Gastrocnemius medialis (tissue), 4 donors: Measurements from ENCODE around the gene PHKB. TPM values are rescaled to one million over a fixed set of nuclear protein-coding genes. Genes with fewer than 3 reads are reported as not detected.

Experiments used
- ATAC-seq, 2 donors: fragments of 150-250 bp; one replicate each; pipeline ENCODE4 v1.9.1; 2016
- DNase-seq, 2 donors: peaks; one replicate each; pipeline ENCODE4 v3.0.0-alpha.2; 2019
- H3K27ac ChIP-seq, 4 donors: fragments of 200-600 bp; sonication (generic); 1 replicate in 1 of 4; 2 replicates in 3 of 4; pipeline ENCODE4 v1.5.1; 2016 to 2018; ENCODE audit warnings: mild to moderate bottlenecking in 2 of 4, moderate library complexity in 1 of 4
- H3K27me3 ChIP-seq, 3 donors: fragments of 200-600 bp; sonication (generic) in 2 of 3; 1 replicate in 1 of 3; 2 replicates in 2 of 3; pipeline versions ENCODE4 v1.5.1 to v1.6.0; 2016 to 2019; ENCODE audit warnings: mild to moderate bottlenecking in 1 of 3, moderate library complexity in 1 of 3
- H3K36me3 ChIP-seq, 2 donors: fragments of 200-600 bp; sonication (generic) in 1 of 2; one replicate each; pipeline ENCODE4 v1.5.1; 2017 to 2018
- H3K4me1 ChIP-seq, 2 donors: fragments of 200-600 bp; sonication (generic) in 1 of 2; one replicate each; pipeline ENCODE4 v1.5.1; 2016 to 2017; ENCODE audit warnings: mild to moderate bottlenecking in 2 of 2
- H3K4me3 ChIP-seq, 4 donors: fragments of 200-600 bp; sonication (generic) in 3 of 4; 1 replicate in 1 of 4; 2 replicates in 3 of 4; pipeline ENCODE4 v1.5.1; 2016 to 2019; ENCODE audit warnings: mild to moderate bottlenecking in 2 of 4
- H3K9me3 ChIP-seq, 3 donors: fragments of 200-600 bp; sonication (generic) in 2 of 3; 1 replicate in 1 of 3; 2 replicates in 2 of 3; pipeline ENCODE4 v1.5.1; 2016 to 2019
- POLR2A ChIP-seq, 2 donors: fragments of 450-650 bp; IDR thresholded peaks; one replicate each; pipeline ENCODE4 v1.6.1; 2017; ENCODE audit warnings: antibody characterized with exemption in 2 of 2, mild to moderate bottlenecking in 2 of 2, moderate library complexity in 2 of 2
- in situ Hi-C, 4 donors: fragments of 200-750 bp; cut with MboI; loops; one replicate each; pipeline versions ENCODE4 v1.15.0 to v1.8.0; 2017; ENCODE audit warnings: low sequenced_read_pairs in 4 of 4
- intact Hi-C: fragments of 100-400 bp; cut with DNase I; formaldehyde crosslinking; loops from one replicate; pipeline ENCODE4 v1.15.1; 2023; ENCODE audit warnings: low total_unique reads
- total RNA-seq, 4 donors: library from RNA; depleted of rRNA; stranded (reverse); fragments of >200 nt; gene quantifications; one replicate each; pipeline versions ENCODE4 v1.1.0 to v1.2.3, GENCODE V29; 2016
- TF ChIP-seq, protein P1 (sequence below), 5 experiments: fragments of 450-650 bp in 3 of 5; fragments of 200-600 bp in 2 of 5; sonication (generic) in 2 of 5; IDR thresholded peaks in 4 of 5; conservative IDR thresholded peaks in 1 of 5; 1 replicate in 4 of 5; 2 replicates in 1 of 5; pipeline ENCODE4 v1.5.1; 2016 to 2019; ENCODE audit warnings: antibody characterized with exemption in 5 of 5, mild to moderate bottlenecking in 3 of 5, moderate library complexity in 3 of 5

Gene PHKB
- total RNA-seq, 4 donors from 2014 or later = 61.0 to 91.6 (median 79.8) TPM

DNA sequence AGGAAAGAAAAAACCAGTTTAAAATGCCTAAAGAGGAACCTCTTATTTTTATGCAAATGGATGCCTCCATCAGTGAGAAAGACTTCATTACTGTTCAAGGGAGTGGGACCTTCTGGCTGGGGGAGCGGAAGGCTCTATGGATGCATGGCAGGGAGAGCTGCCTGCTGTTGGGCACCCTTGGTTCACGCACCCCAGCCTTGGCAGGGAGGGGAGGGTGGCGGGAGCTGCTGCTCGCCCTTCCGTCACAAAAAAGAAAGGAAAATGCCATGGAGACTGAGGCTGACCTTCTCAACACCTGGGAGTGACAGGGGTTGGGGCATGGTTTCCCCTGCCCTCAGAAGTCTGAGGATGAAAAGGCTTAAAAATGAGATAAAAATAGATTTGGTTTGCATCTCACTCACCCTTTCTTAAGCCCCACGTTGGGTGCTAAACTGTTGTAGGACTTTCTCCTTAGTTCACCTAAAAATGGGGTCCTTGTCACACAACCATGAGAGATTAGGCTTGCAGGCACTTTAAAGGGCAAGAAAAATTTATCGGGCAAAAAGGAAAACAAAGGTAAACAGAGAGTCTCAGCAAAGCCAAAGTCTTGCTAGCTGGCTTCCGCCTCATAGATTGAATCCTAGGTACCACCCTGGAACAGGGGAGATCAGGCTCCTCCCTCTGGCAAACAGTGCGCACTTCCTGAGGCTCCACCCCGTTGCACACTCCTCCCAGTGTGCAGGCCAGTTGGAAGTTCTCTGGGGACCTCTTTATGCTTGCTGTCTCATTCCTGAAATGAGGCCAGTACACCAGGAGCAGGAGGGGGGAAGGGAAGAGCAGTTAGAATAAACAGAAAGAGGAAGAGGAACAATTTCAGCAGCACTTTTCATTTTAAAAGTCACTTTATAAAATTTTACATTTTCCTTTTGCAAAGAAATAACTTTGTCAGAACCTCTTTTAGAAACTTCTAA is 31.6 kb downstream of the PHKB start:
- H3K4me1 ChIP-seq = peaks cover 25 to 33% of the 10 kb centered on the region in 2 donors
- peaks cover 0 to 22% (median 5%) of the 10 kb centered on the region in 3 donors for H3K9me3 ChIP-seq
- H3K27me3 ChIP-seq = no peaks in the 10 kb centered on the region
- intact Hi-C loops (loop anchor here (10.0 kb wide), 1 partner anchor 152 kb away; no protein-coding TSS in a partner anchor), in situ Hi-C loops (no loop called here)
- peak overlapping the region; percentile 70 to 83 (median 74) for H3K27ac ChIP-seq
- H3K36me3 ChIP-seq = peaks cover 0 to 12% of the 10 kb centered on the region in 2 donors
- DNase-seq (peak; percentile 68 to 88), ATAC-seq (peak; percentile 97 to 100)
- TF ChIP-seq, protein P1, sequence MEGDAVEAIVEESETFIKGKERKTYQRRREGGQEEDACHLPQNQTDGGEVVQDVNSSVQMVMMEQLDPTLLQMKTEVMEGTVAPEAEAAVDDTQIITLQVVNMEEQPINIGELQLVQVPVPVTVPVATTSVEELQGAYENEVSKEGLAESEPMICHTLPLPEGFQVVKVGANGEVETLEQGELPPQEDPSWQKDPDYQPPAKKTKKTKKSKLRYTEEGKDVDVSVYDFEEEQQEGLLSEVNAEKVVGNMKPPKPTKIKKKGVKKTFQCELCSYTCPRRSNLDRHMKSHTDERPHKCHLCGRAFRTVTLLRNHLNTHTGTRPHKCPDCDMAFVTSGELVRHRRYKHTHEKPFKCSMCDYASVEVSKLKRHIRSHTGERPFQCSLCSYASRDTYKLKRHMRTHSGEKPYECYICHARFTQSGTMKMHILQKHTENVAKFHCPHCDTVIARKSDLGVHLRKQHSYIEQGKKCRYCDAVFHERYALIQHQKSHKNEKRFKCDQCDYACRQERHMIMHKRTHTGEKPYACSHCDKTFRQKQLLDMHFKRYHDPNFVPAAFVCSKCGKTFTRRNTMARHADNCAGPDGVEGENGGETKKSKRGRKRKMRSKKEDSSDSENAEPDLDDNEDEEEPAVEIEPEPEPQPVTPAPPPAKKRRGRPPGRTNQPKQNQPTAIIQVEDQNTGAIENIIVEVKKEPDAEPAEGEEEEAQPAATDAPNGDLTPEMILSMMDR (IDR thresholded peaks at IDR 0.05 in 4 of 5, conservative IDR thresholded peaks at IDR 0.05 in 1 of 5) = no peak
- peak; percentile 27 to 41 for TF ChIP-seq POLR2A (IDR thresholded peaks at IDR 0.05)
- H3K4me3 ChIP-seq = peak overlapping the region; percentile 6 to 28 (median 14)

DNA sequence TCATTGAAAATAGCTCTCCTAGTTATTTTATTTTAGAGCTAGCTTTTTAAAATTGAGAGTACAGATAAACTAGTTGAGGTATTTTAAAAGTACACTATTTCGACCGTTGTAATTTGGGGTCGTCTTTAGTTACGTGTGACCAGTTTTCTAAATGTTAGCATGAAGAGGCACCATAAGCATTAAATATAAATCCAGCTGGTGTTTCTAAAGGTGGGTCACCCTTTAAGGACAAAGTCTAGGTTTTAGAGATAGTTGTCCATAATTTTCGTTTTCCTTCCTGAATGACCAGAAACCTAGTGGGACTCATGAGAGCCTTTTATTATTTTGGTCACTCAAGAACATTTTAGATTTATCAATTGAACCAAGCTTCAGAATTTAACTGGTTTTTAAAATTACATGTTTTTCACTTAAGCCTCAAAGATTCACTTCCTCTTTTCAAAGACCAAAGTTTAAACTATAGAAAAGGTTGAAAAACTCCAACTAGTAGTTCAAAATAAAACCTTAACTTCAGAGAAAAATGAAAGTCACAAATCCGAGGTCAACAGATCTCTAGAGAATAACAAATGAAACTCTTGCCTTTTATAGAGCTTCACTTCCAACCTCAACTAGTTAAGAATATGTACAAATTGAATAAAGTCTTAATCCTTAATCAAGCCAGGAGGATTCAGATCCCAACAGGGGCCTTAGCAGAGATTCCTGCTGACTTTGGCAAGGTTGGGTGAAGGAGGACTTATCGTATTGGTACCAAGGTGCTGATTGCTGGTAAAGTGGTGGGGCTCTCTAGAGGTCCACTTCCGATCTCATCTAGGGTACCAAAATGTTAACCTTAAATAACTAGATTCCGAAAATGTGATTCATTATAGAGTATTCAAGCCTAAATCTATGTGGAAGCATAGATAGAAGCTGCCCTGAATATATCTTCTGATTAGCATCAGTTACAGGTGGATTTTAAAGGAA is 32.5 kb downstream of the PHKB start:
- intact Hi-C loops = loop anchor here (10.0 kb wide), 1 partner anchor 151 kb away; no protein-coding TSS in a partner anchor
- H3K36me3 ChIP-seq = peaks cover 0 to 18% of the 10 kb centered on the region in 2 donors
- in situ Hi-C loops = no loop called here
- DNase-seq (no peak), ATAC-seq (no peak)
- peaks cover 0 to 22% (median 5%) of the 10 kb centered on the region in 3 donors for H3K9me3 ChIP-seq
- no peaks in the 10 kb centered on the region for H3K27me3 ChIP-seq
- peak overlapping the region; percentile 6 to 28 (median 14) for H3K4me3 ChIP-seq
- TF ChIP-seq, protein P1 (IDR thresholded peaks at IDR 0.05 in 4 of 5, conservative IDR thresholded peaks at IDR 0.05 in 1 of 5) = no peak
- TF ChIP-seq POLR2A (IDR thresholded peaks at IDR 0.05) = no peak
- peaks cover 25 to 33% of the 10 kb centered on the region in 2 donors for H3K4me1 ChIP-seq
- peak overlapping the region; percentile 70 to 83 (median 74) for H3K27ac ChIP-seq

DNA sequence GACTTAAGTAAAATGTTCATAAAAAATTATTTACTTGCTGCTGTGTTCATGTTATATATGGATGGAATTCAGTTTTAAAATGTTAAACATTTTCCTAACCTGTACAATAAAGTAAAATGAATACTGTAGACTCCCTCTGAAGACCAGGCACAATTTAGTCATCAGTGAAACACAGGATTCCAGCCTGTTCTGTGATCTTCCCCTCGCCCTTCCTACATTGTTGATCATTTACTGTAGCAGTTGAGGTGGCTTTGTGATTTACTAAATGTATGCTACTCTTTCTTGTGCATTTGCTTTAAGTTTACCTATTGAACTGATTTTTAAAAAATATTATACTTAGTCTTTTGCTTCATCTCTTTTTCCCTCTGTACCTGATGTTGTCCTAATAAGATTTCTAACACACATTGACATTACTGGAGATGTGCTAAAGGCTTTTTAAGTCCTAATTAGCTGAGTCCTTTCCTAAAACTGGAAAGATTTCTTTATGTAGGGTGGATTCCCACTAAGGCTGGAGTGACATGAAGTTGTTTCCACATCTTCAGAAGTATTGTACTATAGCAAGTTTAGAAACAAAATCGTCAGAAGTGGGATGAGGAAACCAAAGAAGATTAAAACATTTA is 38.1 kb downstream of the PHKB start:
- TF ChIP-seq POLR2A (IDR thresholded peaks at IDR 0.05) = no peak
- no peaks in the 10 kb centered on the region for H3K27me3 ChIP-seq
- DNase-seq = no peak
- no peaks in the 10 kb centered on the region for H3K9me3 ChIP-seq
- H3K4me3 ChIP-seq = no peak overlapping the region
- peaks cover 6 to 8% of the 10 kb centered on the region in 2 donors for H3K4me1 ChIP-seq
- peaks cover 0 to 68% of the 10 kb centered on the region in 2 donors for H3K36me3 ChIP-seq
- no peak for ATAC-seq
- in situ Hi-C loops = no loop called here
- intact Hi-C loops = loop anchor here (10.0 kb wide), 1 partner anchor 146 kb away; no protein-coding TSS in a partner anchor
- no peak overlapping the region for H3K27ac ChIP-seq

DNA sequence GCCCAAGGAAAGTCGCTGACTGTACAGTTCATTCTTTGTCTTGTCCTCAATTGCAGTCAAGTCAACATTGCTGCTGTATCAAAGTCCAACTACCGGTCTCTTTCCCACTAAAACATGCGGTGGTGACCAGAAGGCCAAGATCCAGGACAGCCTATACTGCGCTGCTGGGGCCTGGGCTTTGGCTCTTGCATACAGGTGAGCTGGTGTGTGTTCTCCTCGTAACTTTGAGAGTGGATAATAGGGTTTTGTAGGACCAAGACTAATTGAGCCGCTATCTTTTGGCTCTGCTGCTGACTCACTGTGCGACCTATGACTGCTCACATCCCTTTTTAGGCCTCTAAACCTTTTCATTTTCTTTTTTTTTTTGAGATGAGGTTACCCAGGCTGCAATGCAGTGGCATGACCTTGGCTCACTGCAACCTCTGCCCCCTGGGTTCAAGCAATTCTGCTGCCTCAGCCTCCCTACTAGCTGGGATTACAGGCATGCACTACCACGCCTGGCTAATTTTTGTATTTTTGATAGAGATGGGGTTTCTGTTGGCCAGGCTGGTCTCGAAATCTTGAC is 38.7 kb downstream of the PHKB start:
- DNase-seq = no peak
- intact Hi-C loops (loop anchor here (10.0 kb wide), 1 partner anchor 145 kb away; no protein-coding TSS in a partner anchor), in situ Hi-C loops (no loop called here)
- Histone ChIP-seq H3K36me3 (peaks cover 0 to 74% of the 10 kb centered on the region in 2 donors), H3K4me1 (peaks cover under 1 to 2% of the 10 kb centered on the region in 2 donors), H3K9me3 (no peaks in the 10 kb centered on the region), H3K27ac (no peak overlapping the region), H3K27me3 (no peaks in the 10 kb centered on the region), H3K4me3 (no peak overlapping the region)
- ATAC-seq = no peak
- TF ChIP-seq POLR2A (IDR thresholded peaks at IDR 0.05) = no peak
- TF ChIP-seq, protein P1 (IDR thresholded peaks at IDR 0.05 in 4 of 5, conservative IDR thresholded peaks at IDR 0.05 in 1 of 5) = no peak
